GM06990 (cell line): ENCODE data around the gene CHD6.

ENCODE experiments used
- DNase-seq: peaks from one replicate; pipeline ENCODE4 v3.0.0-alpha.2; 2011; ENCODE audit not compliant: insufficient read length; ENCODE audit errors: extremely low read depth
- H3K27me3 ChIP-seq: replicated peaks from 2 replicates; pipeline ENCODE4 v1.6.0; 2011; ENCODE audit warnings: low read length; ENCODE audit not compliant: control insufficient read depth, insufficient read depth
- H3K36me3 ChIP-seq: 2 replicates; pipeline ENCODE4 v1.5.1; 2011; ENCODE audit warnings: low read length; ENCODE audit not compliant: control insufficient read depth, insufficient read depth
- H3K4me3 ChIP-seq: replicated peaks from 2 replicates; pipeline ENCODE4 v1.5.1; 2011; ENCODE audit warnings: low read depth, mild to moderate bottlenecking, control low read depth, low read length
- CTCF ChIP-seq: IDR thresholded peaks from 2 replicates; pipeline ENCODE4 v1.5.1; 2011; ENCODE audit warnings: low read length, control low read depth, mild to moderate bottlenecking, inconsistent platforms; ENCODE audit not compliant: insufficient read depth, poor library complexity, severe bottlenecking

CHD6 gene

GRCh38 chr20:41452226-41452625, 166.0 kb downstream of the CHD6 start:
- Histone ChIP-seq H3K27me3 (no peaks in the 10 kb centered on the region), H3K36me3 (peaks cover 31% of the 10 kb centered on the region), H3K4me3 (no peak overlapping the region)
- no peak for TF ChIP-seq CTCF
- no peak for DNase-seq

DNA sequence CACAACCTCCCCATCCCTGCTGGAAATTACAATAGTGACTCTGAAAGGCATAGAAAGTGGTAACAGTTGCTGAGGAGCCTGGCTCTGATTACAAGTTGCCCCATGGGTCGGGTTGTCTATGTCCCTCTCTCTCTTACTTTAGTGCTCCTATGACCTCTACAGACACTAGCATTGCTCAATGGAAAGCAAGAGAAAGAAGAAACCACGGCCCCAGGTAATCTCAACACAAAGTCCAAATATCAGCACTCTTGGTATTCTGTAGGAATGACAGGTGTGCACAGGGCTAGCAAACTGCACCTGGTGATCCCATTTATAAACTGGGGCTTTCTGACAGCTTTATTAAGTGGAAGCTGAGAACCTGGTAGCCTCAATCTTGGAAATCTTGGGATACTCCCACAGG, 171.2 kb downstream of the CHD6 start:
- DNase-seq = no peak
- TF ChIP-seq CTCF = no peak
- H3K4me3 ChIP-seq = no peak overlapping the region
- no peaks in the 10 kb centered on the region for H3K27me3 ChIP-seq
- H3K36me3 ChIP-seq = peaks cover 21% of the 10 kb centered on the region

DNA sequence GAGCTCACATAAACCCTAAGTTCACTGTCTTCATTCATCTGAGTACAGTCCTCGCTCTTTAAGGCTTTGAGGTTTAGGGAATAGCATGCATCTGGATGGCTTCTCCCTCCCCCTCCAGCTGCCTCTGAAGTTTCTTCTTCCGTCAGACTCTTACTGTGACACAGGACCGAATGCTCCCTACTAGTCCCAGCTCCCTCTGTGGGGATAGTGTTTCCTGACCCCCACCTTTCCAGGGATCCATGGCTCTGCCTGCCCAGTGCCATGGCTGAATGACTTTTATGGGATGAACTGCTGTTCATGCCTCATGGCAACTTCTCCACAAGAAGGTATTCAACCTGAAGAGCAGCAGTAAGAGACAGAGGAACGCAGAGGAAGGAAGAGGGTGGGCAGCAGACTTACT, 171.7 kb downstream of the CHD6 start:
- no peak overlapping the region for H3K4me3 ChIP-seq
- no peaks in the 10 kb centered on the region for H3K27me3 ChIP-seq
- no peak for DNase-seq
- H3K36me3 ChIP-seq = peaks cover 19% of the 10 kb centered on the region
- TF ChIP-seq CTCF = no peak

GRCh38 chr20:41444821-41445220, 173.4 kb downstream of the CHD6 start:
- no peak for TF ChIP-seq CTCF
- H3K36me3 ChIP-seq = peaks cover 14% of the 10 kb centered on the region
- no peak for DNase-seq

GRCh38 chr20:41443691-41444090, 174.5 kb downstream of the CHD6 start:
- Histone ChIP-seq H3K4me3 (no peak overlapping the region), H3K27me3 (no peaks in the 10 kb centered on the region), H3K36me3 (peaks cover 18% of the 10 kb centered on the region)
- DNase-seq = peak; percentile 9
- no peak for TF ChIP-seq CTCF

More at GRCh38 chr20:41444821-41445220, 173.4 kb downstream of the CHD6 start:
- H3K27me3 ChIP-seq = no peaks in the 10 kb centered on the region
- no peak overlapping the region for H3K4me3 ChIP-seq

DNA sequence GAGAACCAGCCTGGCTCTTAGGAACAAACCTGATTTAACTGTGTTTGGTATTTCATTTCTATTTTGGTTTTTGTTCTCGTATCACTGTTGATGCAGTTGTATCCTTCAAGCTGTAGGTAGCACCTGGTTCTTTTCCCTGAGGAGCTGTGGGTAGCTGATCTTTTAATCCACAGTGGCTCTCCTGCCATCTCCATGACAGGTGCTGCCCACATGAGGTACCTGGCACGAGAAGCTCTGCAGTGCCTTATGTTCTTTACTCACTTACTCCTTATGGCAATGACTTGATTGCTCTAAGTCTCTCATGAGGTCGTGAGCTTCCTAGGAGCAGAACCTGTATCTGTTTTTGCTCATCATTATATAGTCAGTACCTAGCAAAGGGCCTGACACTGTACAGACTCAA, 177.3 kb downstream of the CHD6 start:
- Histone ChIP-seq H3K36me3 (peaks cover 11% of the 10 kb centered on the region), H3K4me3 (no peak overlapping the region), H3K27me3 (no peaks in the 10 kb centered on the region)
- DNase-seq = no peak
- no peak for TF ChIP-seq CTCF
